Ovary (tissue), 9 donors: ENCODE data around the gene MDM2. TPM values are rescaled to one million over a fixed set of nuclear protein-coding genes. Genes with fewer than 3 reads are reported as not detected.

ENCODE experiments used
- DNase-seq, 5 donors: peaks; one replicate each; pipeline ENCODE4 v3.0.0-alpha.2; 2019 to 2020
- H3K27ac ChIP-seq, 2 donors: fragments of 200-600 bp; one replicate each; pipeline versions ENCODE4 v1.5.1 to v1.8.0; 2019 to 2022
- H3K27me3 ChIP-seq: fragments of 200-600 bp; one replicate; pipeline ENCODE4 v1.8.0; 2022
- H3K36me3 ChIP-seq: fragments of 200-600 bp; sonication (generic); one replicate; pipeline ENCODE4 v1.5.1; 2019
- H3K4me1 ChIP-seq: one replicate; pipeline ENCODE4 v1.8.1; 2013; ENCODE audit warnings: mild to moderate bottlenecking, moderate library complexity; ENCODE audit not compliant: insufficient read depth
- H3K4me3 ChIP-seq: fragments of 200-600 bp; sonication (generic); one replicate; pipeline ENCODE4 v1.5.1; 2017
- H3K9me3 ChIP-seq, 2 donors: fragments of 200-600 bp in 1 of 2; sonication (generic) in 1 of 2; one replicate each; pipeline versions ENCODE4 v1.5.1 to v1.8.1; 2013 to 2019; ENCODE audit warnings: mild to moderate bottlenecking in 1 of 2, moderate library complexity in 1 of 2
- EP300 ChIP-seq: sonication (generic); formaldehyde crosslinking; IDR thresholded peaks from one replicate; pipeline ENCODE4 v1.6.1; 2017; ENCODE audit warnings: antibody characterized with exemption
- POLR2A ChIP-seq: fragments of 450-650 bp; IDR thresholded peaks from one replicate; pipeline ENCODE4 v1.6.1; 2017; ENCODE audit warnings: antibody characterized with exemption, mild to moderate bottlenecking, moderate library complexity
- WGBS, 3 donors: extraction: QIAGEN DNeasy Blood & Tissue Kit in 1 of 3; methylation state at CpG; one replicate each; pipeline versions ENCODE4 v1.1.5 to v1.1.7; 2013 to 2017; 5-methylcytosine and 5-hydroxymethylcytosine counted together
- intact Hi-C, 4 donors: fragments of 100-400 bp; cut with DNase I; formaldehyde crosslinking; loops; one replicate each; pipeline versions ENCODE4 v1.11.0 to v1.15.1; 2022 to 2023
- polyA plus RNA-seq, 2 donors: library from polyadenylated mRNA; stranded (reverse); fragments of 200-250 nt in 1 of 2; fragments of 350-450 nt in 1 of 2; fragmentation: Illumina TruSeq in 1 of 2; extraction: RNeasy Lipid Tissue Mini Kit (QIAGEN cat#74804) in 1 of 2; gene quantifications; one replicate each; pipeline ENCODE4 v1.2.3, GENCODE V29; 2013 to 2014
- total RNA-seq, 7 donors: library from RNA; depleted of rRNA in 2 of 7; stranded (reverse); fragments of >200 nt in 2 of 7; fragmentation: NEBNext Ultra II Directional in 3 of 7; extraction: Animal tissue kit (Norgen Biotek cat#: 25700) in 3 of 7; gene quantifications; one replicate each; pipeline versions ENCODE4 v1.1.0 to v1.2.4, GENCODE V29; 2016 to 2023
- TF ChIP-seq, protein P1 (sequence below), 3 donors: fragments of 450-650 bp in 2 of 3; fragments of 200-600 bp in 1 of 3; IDR thresholded peaks; one replicate each; pipeline versions ENCODE4 v1.5.1 to v1.8.0; 2016 to 2022; ENCODE audit warnings: antibody characterized with exemption in 3 of 3, mild to moderate bottlenecking in 1 of 3
- donor health status: DM: no; HTN: no; CAD: no; lungs with moderate emphysema.
- donor health status: DM: no; HTN: no; CAD: no.
- donor health status: Bipolar disorder and iron deficiency.
- donor health status: DM: yes; HTN: yes; CAD: no.
- donor health status: DM: no; HTN: no; CAD: no.
- donor health status: DM: yes; HTN: yes; CAD: no.

MDM2 gene
- total and polyA plus RNA-seq, 9 donors: 14.1 to 101 (median 68.4) TPM

DNA sequence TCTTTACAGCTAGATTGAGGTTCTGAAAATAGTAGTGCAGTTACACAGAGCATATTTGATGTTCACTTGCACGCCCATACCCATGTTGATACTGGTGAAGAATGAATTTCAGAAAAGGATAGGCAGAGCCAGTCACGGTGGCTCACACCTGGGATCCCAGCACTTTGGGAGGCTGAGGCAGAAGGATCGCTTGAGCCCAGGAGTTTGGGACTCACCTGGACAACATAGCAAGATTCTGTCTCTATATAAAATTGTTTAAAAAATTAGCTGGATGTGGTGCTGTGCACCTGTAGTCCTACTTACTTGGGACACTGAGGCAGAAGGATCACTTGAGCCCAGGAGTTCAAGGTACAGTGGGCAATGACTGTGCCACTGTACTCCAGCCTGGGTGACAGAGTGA is 56.6 kb downstream of the MDM2 start:
- intact Hi-C loops: loop anchor here in 3 of 4 donors (5.0 to 10.0 kb wide), 3 partner anchors 200 to 290 kb away; no protein-coding TSS in a partner anchor
- Histone ChIP-seq H3K4me3 (no peak overlapping the region), H3K4me1 (peaks cover 1% of the 10 kb centered on the region), H3K9me3 (no peaks in the 10 kb centered on the region), H3K27me3 (no peaks in the 10 kb centered on the region), H3K36me3 (no peaks in the 10 kb centered on the region), H3K27ac (no peak overlapping the region)
- DNase-seq: no peak
- 93 to 94% (median 93%) methylated on average over 3 of the region's 3 CpGs for WGBS, 3 donors
- TF ChIP-seq POLR2A (no peak), EP300 (no peak)
- TF ChIP-seq, protein P1, sequence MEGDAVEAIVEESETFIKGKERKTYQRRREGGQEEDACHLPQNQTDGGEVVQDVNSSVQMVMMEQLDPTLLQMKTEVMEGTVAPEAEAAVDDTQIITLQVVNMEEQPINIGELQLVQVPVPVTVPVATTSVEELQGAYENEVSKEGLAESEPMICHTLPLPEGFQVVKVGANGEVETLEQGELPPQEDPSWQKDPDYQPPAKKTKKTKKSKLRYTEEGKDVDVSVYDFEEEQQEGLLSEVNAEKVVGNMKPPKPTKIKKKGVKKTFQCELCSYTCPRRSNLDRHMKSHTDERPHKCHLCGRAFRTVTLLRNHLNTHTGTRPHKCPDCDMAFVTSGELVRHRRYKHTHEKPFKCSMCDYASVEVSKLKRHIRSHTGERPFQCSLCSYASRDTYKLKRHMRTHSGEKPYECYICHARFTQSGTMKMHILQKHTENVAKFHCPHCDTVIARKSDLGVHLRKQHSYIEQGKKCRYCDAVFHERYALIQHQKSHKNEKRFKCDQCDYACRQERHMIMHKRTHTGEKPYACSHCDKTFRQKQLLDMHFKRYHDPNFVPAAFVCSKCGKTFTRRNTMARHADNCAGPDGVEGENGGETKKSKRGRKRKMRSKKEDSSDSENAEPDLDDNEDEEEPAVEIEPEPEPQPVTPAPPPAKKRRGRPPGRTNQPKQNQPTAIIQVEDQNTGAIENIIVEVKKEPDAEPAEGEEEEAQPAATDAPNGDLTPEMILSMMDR (IDR thresholded peaks at IDR 0.05): no peak

DNA sequence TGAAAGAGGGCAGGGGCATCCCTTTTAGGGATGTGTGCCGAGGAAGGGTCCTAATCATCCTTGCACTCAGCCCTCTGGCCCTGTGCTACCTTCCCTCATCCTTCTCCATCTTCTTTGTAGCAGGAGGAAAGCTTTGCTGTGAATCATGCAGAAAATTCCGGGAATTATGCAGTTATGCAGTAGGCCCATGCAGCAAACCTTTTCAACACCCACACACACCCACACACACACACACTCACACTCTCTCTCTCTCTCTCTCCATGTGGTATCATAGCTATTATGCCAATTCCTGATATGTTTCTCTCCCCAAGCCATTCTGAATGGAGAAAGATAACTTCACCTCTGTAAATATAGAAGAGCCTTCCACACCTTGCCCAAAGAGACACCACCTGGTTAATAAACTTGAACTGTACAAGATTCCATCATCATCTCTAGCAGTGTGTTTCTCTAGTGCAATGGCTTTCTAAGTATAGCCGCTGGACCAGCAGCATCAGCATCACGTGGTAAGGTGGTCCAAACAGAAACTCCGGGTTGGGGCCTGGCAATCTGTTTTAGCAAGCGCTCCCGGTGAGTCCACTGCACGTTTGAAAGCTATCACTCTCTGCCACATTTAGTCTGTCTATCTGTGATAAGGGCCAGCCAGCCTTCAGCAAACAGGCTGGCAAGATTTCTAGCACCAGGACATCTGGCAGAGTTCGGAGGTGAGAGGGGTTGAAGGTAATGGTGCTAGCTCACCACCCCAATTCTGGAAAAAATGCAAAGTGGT is 57.6 kb downstream of the MDM2 start:
- H3K9me3 ChIP-seq: no peaks in the 10 kb centered on the region
- 87 to 90% (median 89%) methylated on average over 9 of the region's 9 CpGs for WGBS, 3 donors
- no peak for DNase-seq
- TF ChIP-seq, protein P1 (IDR thresholded peaks at IDR 0.05): no peak
- TF ChIP-seq EP300: no peak
- TF ChIP-seq POLR2A: no peak
- no peak overlapping the region for H3K27ac ChIP-seq
- intact Hi-C loops: loop anchor here in 3 of 4 donors (5.0 to 10.0 kb wide), 3 partner anchors 199 to 289 kb away; no protein-coding TSS in a partner anchor
- no peaks in the 10 kb centered on the region for H3K27me3 ChIP-seq
- peaks cover 1% of the 10 kb centered on the region for H3K4me1 ChIP-seq
- no peak overlapping the region for H3K4me3 ChIP-seq
- H3K36me3 ChIP-seq: no peaks in the 10 kb centered on the region

GRCh38 chr12:68866950-68867349 is 59.0 kb downstream of the MDM2 start:
- no peaks in the 10 kb centered on the region for H3K36me3 ChIP-seq
- TF ChIP-seq POLR2A (no peak), EP300 (no peak)
- TF ChIP-seq, protein P1 (IDR thresholded peaks at IDR 0.05): no peak
- H3K4me1 ChIP-seq: peaks cover 1% of the 10 kb centered on the region
- intact Hi-C loops: loop anchor here in 3 of 4 donors (5.0 to 10.0 kb wide), 3 partner anchors 198 to 288 kb away; no protein-coding TSS in a partner anchor
- H3K9me3 ChIP-seq: no peaks in the 10 kb centered on the region
- DNase-seq: no peak
- no peak overlapping the region for H3K27ac ChIP-seq
- 46 to 54% (median 53%) methylated on average over 6 of the region's 6 CpGs for WGBS, 3 donors
- H3K4me3 ChIP-seq: no peak overlapping the region
- no peaks in the 10 kb centered on the region for H3K27me3 ChIP-seq

- H3K9me3 ChIP-seq: no peaks in the 10 kb centered on the region
- 59 to 78% (median 73%) methylated on average over 5 of the region's 5 CpGs for WGBS, 3 donors
- TF ChIP-seq EP300 (no peak), POLR2A (no peak)
- H3K27me3 ChIP-seq: no peaks in the 10 kb centered on the region
- no peak for DNase-seq
- intact Hi-C loops: loop anchor here in 3 of 4 donors (5.0 to 10.0 kb wide), 3 partner anchors 197 to 287 kb away; no protein-coding TSS in a partner anchor
- H3K4me3 ChIP-seq: no peak overlapping the region
- H3K27ac ChIP-seq: no peak overlapping the region
- H3K4me1 ChIP-seq: peaks cover 1% of the 10 kb centered on the region
- H3K36me3 ChIP-seq: no peaks in the 10 kb centered on the region
These were observed 59.6 kb downstream of the MDM2 start for GRCh38 chr12:68867606-68868005.
